GM12892 (cell line): Measurements from ENCODE around the gene SULF2.

Experiments
- POLR2A ChIP-seq: IDR thresholded peaks from 2 replicates; pipeline ENCODE4 v1.6.1; 2011; ENCODE audit warnings: low read depth, low read length, control low read depth
- TAF1 ChIP-seq: IDR thresholded peaks from 2 replicates; pipeline ENCODE4 v1.6.1; 2011; ENCODE audit warnings: low read depth, mild to moderate bottlenecking, control low read depth, low read length, borderline replicate concordance

GRCh38 chr20:47652794-47653193 is 132.5 kb downstream of the SULF2 start:
- no peak for TF ChIP-seq TAF1
- no peak for TF ChIP-seq POLR2A
